Measurements from ENCODE around the gene MATN4.

DNA sequence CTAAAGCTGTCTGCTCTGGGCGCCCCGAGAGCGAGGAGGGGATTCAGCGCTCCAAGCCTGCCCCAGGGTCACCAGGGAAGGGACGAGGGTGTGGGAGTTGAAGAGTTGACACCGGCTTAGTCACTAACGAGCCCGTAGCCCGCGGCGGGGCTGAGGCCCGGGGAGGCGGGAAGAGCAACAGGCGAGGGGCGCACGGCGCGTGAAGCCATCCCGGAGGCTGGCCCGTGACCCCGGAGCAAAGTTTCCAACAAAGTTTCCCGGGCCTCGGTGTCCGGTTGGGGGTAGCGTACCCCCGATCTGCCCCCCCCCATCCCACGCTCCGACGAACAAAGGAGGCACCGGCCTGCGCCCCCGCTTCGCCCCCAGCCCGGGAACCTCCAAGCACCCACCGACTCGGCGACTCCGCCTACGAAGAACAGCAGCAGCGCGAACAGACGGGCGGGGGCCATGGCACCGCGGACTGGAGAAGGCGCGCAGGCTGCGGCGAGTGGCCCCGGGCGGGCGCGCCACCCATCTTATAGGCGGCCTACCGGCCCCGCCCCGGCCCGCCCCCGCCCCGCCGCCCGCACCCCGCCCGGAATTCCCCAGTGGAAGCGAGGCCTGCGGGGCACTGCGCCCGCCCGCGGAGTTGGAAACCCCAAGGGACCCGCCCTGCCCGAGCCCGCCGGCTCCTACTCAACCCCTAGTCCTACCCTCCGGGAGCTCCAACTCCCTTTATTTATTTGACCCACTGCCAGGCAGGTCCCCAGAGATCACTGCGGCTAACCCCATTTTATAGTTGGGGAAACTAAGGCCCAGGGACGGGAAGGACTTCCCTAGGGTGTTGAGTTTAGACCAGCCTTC lies 40.1 kb upstream of the MATN4 start, which contains the start of gene SDC4:
- TF ChIP-seq, protein P1, sequence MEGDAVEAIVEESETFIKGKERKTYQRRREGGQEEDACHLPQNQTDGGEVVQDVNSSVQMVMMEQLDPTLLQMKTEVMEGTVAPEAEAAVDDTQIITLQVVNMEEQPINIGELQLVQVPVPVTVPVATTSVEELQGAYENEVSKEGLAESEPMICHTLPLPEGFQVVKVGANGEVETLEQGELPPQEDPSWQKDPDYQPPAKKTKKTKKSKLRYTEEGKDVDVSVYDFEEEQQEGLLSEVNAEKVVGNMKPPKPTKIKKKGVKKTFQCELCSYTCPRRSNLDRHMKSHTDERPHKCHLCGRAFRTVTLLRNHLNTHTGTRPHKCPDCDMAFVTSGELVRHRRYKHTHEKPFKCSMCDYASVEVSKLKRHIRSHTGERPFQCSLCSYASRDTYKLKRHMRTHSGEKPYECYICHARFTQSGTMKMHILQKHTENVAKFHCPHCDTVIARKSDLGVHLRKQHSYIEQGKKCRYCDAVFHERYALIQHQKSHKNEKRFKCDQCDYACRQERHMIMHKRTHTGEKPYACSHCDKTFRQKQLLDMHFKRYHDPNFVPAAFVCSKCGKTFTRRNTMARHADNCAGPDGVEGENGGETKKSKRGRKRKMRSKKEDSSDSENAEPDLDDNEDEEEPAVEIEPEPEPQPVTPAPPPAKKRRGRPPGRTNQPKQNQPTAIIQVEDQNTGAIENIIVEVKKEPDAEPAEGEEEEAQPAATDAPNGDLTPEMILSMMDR (IDR thresholded peaks at IDR 0.05; ENCODE audit: insufficient read depth, low read length): no peak
- TF ChIP-seq POLR2AphosphoS5 (IDR thresholded peaks at IDR 0.05; ENCODE audit: low read depth) (no peak), GABPA (IDR thresholded peaks at IDR 0.05; ENCODE audit: low read depth) (no peak)
